K562 (cell line): Measurements from ENCODE around the gene NDRG3.

Source experiments
- BACH1 ChIP-seq: fragments of 200-800 bp; sonication (Bioruptor generic); IDR thresholded peaks from 2 replicates; pipeline ENCODE4 v1.6.1; 2016; ENCODE audit warnings: missing genetic modification characterization, missing compliant biosample characterization
- HNRNPH1 ChIP-seq: fragments of 200-400 bp; formaldehyde crosslinking; optimal IDR thresholded peaks from 2 replicates; pipeline ENCODE3; 2017; ENCODE audit warnings: low read depth, mild to moderate bottlenecking, low read length, moderate library complexity
- MYBL2 ChIP-seq, 2 experiments: fragments of 450-650 bp in 1 of 2; sonication (generic) in 1 of 2; formaldehyde crosslinking in 1 of 2; IDR thresholded peaks; 2 replicates each; pipeline versions ENCODE4 v1.6.1 to v1.8.1; 2017 to 2022; ENCODE audit warnings: borderline replicate concordance in 1 of 2, inconsistent platforms in 1 of 2, low read depth in 1 of 2, mild to moderate bottlenecking in 1 of 2, missing genetic modification reagents in 1 of 2, moderate library complexity in 1 of 2
- POLR2A ChIP-seq: fragments of 450-650 bp; conservative IDR thresholded peaks from 2 replicates; pipeline ENCODE4 v1.6.1; 2016
- POLR2AphosphoS5 ChIP-seq: IDR thresholded peaks from 2 replicates; pipeline ENCODE4 v1.6.1; 2011; ENCODE audit warnings: mild to moderate bottlenecking, low read depth, low read length, moderate library complexity; ENCODE audit not compliant: control insufficient read depth, insufficient read depth
- XRCC5 ChIP-seq: fragments of 200-400 bp; formaldehyde crosslinking; IDR thresholded peaks from 2 replicates; pipeline ENCODE4 v1.6.1; 2017; ENCODE audit warnings: low read depth, mild to moderate bottlenecking, low read length
- ZC3H11A ChIP-seq: IDR thresholded peaks from 2 replicates; pipeline ENCODE4 v1.6.1; 2012; ENCODE audit warnings: low read depth, low read length, improper control_type of control experiment
- ZNF277 ChIP-seq: fragments of 250-450 bp; sonication (Bioruptor Pico); IDR thresholded peaks from 2 replicates; pipeline ENCODE4 v1.8.0; 2022; ENCODE audit warnings: inconsistent platforms, mild to moderate bottlenecking, moderate library complexity, borderline replicate concordance
- ZNF609 ChIP-seq: sonication (generic); formaldehyde crosslinking; IDR thresholded peaks from 2 replicates; pipeline ENCODE4 v1.8.1; 2023; ENCODE audit warnings: missing genetic modification reagents, mild to moderate bottlenecking, borderline replicate concordance
- ZNF764 ChIP-seq: fragments of 250-450 bp; sonication (Bioruptor Pico); IDR thresholded peaks from 2 replicates; pipeline ENCODE4 v1.4.0; 2020; ENCODE audit warnings: low read depth, mild to moderate bottlenecking, moderate library complexity
- TF ChIP-seq, protein P1 (sequence below), 3 experiments: IDR thresholded peaks in 2 of 3; conservative IDR thresholded peaks in 1 of 3; 2 replicates each; pipeline ENCODE4 v1.5.1; 2011 to 2012; ENCODE audit warnings: low read length in 3 of 3, mild to moderate bottlenecking in 3 of 3, control low read depth in 2 of 3, improper control_type of control experiment in 1 of 3, inconsistent platforms in 1 of 3, low read depth in 1 of 3, mixed read lengths in 1 of 3, moderate library complexity in 1 of 3; ENCODE audit not compliant: insufficient read depth in 2 of 3

DNA sequence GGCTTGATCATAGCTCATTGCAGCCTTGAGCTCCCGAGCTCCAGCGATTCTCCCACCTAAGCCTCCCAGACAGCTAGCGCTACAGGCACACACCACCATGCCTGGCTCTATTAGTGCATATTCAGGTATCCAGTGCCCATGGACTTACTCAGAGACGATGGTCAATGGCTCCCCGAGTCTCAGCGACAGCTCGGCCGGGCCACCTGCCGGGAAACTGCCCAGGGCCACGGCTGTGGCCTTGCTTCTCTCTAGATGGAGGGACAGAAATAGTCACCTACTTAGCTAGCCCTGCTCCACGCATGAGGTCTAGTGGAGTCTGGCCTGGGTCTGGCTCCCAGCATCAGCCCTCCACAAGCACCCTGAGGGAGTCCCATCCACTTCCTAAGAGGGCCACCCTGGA lies 111.5 kb downstream of the NDRG3 start:
- TF ChIP-seq MYBL2 (IDR thresholded peaks at IDR 0.05; ENCODE audit: low read depth) = no peak
- TF ChIP-seq MYBL2 (CRISPR knock-in tag; IDR thresholded peaks at IDR 0.05; ENCODE audit: borderline replicate concordance) = no peak
- no peak for TF ChIP-seq ZNF277 (CRISPR knock-in tag)
- TF ChIP-seq ZNF764 (CRISPR knock-in tag) = no peak
- TF ChIP-seq ZC3H11A = no peak
- no peak for TF ChIP-seq ZNF609
- TF ChIP-seq BACH1 (tag) = no peak
- TF ChIP-seq HNRNPH1 = no peak
- TF ChIP-seq XRCC5 = no peak
- TF ChIP-seq, protein P1, sequence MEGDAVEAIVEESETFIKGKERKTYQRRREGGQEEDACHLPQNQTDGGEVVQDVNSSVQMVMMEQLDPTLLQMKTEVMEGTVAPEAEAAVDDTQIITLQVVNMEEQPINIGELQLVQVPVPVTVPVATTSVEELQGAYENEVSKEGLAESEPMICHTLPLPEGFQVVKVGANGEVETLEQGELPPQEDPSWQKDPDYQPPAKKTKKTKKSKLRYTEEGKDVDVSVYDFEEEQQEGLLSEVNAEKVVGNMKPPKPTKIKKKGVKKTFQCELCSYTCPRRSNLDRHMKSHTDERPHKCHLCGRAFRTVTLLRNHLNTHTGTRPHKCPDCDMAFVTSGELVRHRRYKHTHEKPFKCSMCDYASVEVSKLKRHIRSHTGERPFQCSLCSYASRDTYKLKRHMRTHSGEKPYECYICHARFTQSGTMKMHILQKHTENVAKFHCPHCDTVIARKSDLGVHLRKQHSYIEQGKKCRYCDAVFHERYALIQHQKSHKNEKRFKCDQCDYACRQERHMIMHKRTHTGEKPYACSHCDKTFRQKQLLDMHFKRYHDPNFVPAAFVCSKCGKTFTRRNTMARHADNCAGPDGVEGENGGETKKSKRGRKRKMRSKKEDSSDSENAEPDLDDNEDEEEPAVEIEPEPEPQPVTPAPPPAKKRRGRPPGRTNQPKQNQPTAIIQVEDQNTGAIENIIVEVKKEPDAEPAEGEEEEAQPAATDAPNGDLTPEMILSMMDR (IDR thresholded peaks at IDR 0.05 in 2 of 3, conservative IDR thresholded peaks at IDR 0.05 in 1 of 3; ENCODE audit: insufficient read depth in 2 of 3, low read depth in 1 of 3, low read length in 3 of 3) = no peak
- no peak for TF ChIP-seq POLR2AphosphoS5
- TF ChIP-seq POLR2A = no peak
